HG03139 (cell line): Measurements from ENCODE around the gene POLR3B.
"Not testable (repeated sequence)": the region's sequence is repeated elsewhere in the genome, so short reads cannot be mapped to it uniquely, and the experiment has no call there.

ENCODE experiments used
- ATAC-seq: cut with Tn5 transposase; IDR thresholded peaks from one replicate; pipeline ENCODE4 v1.9.1; 2021; ENCODE audit not compliant: unreplicated experiment

POLR3B gene

DNA sequence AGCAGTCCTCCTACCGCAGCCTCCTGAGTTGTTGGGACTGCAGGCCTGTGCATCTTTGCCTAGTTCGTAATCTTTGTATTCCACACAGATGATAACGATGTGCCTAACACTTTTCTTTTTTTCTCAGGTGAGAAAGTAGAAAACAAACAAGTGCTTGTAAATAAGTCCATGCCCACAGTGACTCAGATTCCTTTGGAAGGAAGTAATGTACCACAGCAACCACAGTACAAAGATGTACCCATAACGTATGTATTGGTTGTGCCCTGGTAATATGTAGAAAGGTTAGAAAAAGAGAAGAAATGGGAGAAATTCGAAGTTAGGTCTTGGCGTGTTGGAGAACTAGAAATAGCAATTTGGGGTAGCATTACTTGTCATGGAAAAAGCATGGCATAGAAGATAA, 101.6 kb downstream of the POLR3B start:
- ATAC-seq, result no peak

GRCh38 chr12:106459534-106459933, 102.0 kb downstream of the POLR3B start:
- no peak for ATAC-seq

GRCh38 chr12:106461730-106462129, 104.2 kb downstream of the POLR3B start:
- no peak for ATAC-seq

DNA sequence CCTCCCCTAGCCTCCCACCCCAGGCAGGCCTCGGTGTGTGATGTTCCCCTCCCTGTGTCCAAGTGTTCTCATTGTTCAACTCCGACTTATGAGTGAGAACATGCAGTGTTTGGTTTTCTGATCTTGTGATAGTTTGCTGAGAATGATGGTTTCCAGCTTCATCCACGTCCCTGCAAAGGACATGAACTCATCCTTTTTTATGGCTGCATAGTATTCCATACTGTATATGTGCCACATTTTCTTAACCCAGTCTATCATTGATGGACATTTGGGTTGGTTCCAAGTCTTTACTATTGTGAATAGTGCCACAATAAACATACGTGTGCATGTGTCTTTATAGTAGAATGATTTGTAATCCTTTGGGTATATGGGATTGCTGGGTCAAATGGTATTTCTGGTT, 108.1 kb downstream of the POLR3B start:
- ATAC-seq, result not testable (repeated sequence)

GRCh38 chr12:106475662-106476061, 118.1 kb downstream of the POLR3B start:
- ATAC-seq, result not testable (repeated sequence)

DNA sequence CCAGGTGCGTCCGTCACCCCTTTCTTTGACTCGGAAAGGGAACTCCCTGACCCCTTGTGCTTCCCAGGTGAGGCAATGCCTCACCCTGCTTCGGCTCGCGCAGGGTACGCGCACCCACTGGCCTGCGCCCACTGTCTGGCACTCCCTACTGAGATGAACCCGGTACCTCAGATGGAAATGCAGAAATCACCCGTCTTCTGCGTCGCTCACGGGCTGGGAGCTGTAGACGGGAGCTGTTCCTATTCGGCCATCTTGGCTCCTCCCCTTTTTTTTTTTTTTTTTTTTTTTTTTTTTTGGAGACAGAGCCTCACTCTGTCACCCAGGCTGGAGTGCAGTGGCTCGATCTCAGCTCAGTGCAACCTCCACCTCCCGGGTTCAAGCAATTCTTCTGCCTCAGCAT, 120.1 kb downstream of the POLR3B start:
- not testable (repeated sequence) for ATAC-seq

DNA sequence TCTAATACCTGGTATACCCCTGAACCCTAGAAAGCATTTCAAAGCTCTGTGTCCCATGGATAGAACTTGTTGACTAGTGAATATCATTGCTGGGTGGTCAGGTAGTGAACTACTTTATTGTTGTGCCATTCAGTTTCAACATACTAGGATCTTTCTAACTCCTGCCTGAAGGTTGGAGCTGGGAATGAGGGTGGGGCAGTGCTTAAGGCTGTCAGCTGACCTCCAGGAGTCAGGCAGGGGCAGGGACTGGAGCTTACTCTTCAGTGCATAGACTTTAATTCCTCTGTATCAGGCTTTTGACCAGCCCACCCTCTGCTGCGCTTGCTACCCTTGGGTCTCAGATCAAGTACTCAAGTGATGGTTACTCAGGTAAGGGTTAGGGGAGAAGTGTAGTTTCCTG, 122.7 kb downstream of the POLR3B start:
- ATAC-seq, result no peak

GRCh38 chr12:106481246-106481645, 123.7 kb downstream of the POLR3B start:
- no peak for ATAC-seq

DNA sequence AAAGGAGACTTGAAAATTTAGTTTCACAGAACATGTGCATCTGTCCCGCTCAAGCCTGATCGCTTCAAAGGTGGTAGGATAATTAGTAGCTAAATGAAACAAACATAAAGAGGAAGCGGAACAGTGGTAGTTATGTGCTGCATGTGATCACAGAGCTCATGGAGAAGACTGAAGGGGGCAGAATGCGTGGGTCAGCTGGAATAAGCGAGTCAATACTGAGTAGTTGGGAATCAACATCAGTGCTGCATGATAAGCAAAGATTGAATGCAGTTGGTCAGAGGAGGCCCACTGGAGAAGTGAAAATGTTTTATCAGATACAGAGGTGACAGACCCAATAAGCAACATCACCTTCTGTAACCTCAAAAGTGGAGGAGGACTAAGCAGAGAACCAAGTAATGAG, 130.1 kb downstream of the POLR3B start:
- no peak for ATAC-seq

- no peak for ATAC-seq
Observed at GRCh38 chr12:106488884-106489283, 131.3 kb downstream of the POLR3B start.

DNA sequence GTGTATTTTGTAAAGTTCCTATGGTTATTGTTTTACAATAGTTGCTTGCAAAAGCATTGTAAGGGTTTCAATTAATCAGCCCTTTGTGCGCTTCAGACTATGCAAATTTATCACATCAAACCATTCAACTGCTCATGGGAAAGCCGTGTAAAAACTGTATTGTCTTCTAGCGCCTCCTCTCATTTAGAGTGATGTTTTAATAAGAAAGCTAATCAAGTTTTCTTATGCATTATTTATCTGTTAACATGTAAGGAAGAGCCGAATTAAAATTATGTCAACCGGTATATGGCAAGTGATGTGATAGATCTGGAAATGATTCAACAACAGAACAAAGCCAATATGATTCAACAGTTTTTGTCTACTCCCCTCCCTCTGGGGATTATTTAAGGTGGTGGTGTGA, 132.7 kb downstream of the POLR3B start:
- no peak for ATAC-seq

DNA sequence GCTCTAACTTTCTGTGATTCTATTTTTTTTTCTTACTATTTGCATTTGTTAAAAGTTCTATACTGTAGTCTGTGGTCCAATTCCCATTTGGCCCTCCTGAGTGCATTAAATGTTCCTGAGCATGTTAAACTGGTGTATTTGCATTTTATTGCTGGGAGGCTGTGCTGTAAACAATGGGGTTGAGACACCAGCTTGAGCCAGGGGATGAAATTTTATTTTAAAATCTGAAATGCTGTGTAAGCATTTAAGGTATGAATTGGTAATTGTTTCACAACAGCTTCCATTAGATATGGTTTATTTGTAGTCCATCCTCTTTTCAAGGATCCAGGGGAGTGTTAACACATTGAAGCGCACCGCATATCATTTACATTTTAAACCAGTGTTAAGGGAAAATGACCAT, 135.3 kb downstream of the POLR3B start:
- ATAC-seq, result no peak

DNA sequence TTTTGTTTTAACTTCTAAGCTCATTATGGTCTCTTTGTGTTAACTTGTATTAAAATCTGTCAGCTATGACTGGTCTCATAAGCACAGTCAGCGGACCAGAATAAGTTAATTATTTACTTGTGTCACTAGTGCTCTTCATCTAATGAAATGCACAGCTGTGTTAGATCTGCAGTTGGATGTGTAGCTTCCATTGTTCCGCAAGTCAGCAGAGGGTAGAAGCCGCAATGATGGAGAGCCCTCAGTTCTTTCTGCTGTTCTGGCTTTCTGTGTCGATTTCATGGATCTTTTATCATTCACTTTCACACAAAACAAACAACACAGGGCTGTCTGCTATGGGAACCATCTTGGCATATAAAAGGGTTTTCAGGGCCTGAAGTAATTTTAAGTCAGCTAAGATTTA, 136.0 kb downstream of the POLR3B start:
- no peak for ATAC-seq

DNA sequence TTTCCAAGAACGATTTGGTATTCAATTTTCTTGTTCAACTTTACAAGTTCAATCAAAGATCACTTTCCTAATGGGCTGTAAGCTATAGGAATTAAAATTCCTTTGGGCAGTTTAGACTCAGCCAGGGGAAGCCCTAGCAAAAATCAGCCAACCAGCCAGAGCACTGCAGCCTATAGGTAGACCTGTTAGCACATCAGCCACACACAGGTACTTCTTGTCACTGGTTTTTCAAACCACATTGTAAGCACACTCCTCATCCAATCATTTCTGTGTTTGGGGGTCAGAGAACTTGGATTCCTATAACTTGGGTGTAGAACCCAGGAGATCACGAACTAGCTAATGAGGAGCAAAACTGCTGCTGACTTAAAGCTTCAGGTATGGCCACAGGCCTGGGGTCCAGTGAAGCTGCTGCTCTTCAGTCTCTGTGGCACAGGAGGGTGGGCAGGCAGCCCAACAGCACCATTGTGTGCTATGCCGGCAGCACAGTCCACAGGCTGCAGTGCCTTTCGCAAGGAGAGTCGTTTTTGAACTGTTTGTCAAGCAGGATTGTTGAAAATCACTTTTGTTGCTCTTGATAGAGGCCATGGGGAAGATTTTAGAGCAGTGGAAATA, 137.9 kb downstream of the POLR3B start:
- no peak for ATAC-seq

- ATAC-seq, result no peak
Observed at GRCh38 chr12:106498056-106498455, 140.5 kb downstream of the POLR3B start.

- no peak for ATAC-seq
Observed at GRCh38 chr12:106499628-106500027, 142.1 kb downstream of the POLR3B start.

DNA sequence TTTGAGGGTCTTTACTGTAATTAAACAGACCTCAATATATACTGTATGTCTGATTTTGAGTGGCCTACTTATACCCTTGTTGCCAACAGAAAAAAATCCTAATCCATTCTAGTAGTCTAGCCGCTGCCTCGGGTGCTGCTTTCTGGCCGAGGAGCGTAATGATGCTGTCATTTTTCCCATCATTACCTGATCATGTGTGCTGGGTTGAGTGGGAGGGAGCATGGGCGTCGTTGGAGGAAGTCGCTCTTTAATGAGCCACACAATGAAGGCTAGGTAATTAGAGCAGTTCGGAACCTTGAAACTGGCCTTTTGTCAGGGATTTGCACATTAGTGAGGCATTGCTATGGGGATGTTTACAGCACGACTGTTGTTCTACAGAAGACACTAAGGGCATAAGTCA, 149.1 kb downstream of the POLR3B start:
- no peak for ATAC-seq

GRCh38 chr12:106508966-106509365, 151.4 kb downstream of the POLR3B start:
- ATAC-seq, result no peak

DNA sequence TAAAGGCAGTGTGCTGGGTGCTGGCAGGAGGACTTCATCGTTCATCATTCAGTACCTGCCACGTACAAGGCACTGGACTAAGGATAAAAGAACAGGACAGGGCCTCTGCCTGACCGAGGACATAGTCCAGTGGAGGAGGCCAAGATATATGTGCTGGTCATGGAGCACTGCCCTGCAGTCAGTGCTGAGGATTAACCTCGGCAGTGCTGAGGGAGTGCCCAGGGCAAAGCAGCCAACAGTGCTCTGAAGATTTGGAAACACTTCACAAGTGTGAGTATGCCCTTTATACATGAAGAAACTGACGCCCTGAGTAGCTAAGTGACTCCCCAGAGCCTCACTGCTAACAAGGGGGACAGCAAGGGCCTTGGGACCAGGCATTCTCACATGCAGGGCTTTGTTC, 153.8 kb downstream of the POLR3B start:
- ATAC-seq, result no peak

DNA sequence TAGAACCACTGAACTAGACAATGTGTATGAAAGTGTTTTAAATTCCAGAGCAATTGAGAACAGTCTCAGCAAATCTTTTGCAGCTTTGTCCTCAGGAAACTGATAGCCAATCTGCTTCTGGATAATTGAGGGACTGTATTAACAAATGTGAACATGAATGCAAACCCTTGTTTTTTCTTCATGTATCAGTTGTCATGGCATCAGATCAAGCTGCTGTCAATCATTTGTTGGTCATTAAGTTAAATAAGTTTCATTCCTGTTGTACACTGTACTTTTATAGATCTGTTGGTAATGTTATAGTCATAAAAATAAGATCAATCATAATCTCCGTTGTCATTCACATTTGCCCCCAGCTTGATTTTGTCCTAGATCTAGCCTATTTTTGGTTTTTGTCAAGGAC, 159.8 kb downstream of the POLR3B start:
- ATAC-seq, result no peak

- ATAC-seq, result no peak
Observed at GRCh38 chr12:106519607-106520021, 162.1 kb downstream of the POLR3B start.

GRCh38 chr12:106521901-106522300, 164.4 kb downstream of the POLR3B start:
- no peak for ATAC-seq

DNA sequence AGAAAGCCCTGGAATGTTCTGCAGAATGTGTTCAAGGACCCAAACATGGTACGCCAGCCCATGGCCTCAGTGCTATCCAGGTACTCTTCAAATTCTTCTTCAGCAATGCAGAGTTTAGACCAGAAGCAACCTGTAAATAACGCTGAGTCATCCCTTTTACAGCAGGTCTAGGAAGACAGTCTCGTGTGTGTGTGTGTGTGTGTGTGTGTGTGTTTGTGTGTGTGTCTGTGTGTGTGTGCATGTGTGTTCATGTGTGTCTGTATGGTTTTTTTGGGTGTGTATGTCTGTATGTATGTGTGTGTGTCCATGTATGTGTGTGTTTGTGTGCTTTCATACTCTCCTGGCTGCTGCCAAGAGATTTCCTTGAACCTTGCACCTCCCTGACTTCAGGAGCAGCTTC, 165.2 kb downstream of the POLR3B start:
- ATAC-seq, result no peak

DNA sequence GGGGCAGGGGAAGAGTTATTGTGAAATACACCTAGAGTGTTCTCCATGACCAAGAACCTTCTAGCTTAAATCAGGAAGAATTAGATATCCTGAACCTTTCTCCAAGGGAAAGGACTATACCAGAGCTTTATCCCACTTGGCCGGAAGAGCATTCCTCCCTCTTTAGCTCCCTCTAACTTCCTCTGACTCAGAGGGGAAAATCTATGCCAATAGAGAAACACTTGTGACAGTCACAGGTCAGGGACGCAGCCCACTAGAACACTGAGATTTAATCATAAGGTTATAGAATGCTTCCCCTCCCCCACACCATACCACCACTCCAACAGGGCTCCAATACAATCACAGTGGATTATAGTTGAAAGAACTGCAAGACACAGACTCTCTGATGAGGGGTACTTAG, 169.8 kb downstream of the POLR3B start:
- ATAC-seq, result no peak
